ENCODE measurements around the gene RAI2.

RAI2 gene

GRCh38 chrX:17860811-17861488 lies at the start of gene RAI2:
Gene RAI2 (minus strand): TSS chrX:17861298. CDS start chrX:17802010, 59,288 bp downstream.
- DNase-seq (ENCODE audit: low read depth in 2 of 2): no peak

- DNase-seq (ENCODE audit: low read depth in 2 of 2): no peak
Observed at GRCh38 chrX:17888421-17888820, 27.3 kb upstream of the RAI2 start.

GRCh38 chrX:17882680-17883079 lies 21.6 kb upstream of the RAI2 start:
- no peak for DNase-seq (ENCODE audit: low read depth in 2 of 2)

- no peak for DNase-seq (ENCODE audit: low read depth in 2 of 2)
Observed at GRCh38 chrX:17878028-17878670, 17.1 kb upstream of the RAI2 start.

GRCh38 chrX:17876135-17876534 lies 15.0 kb upstream of the RAI2 start:
- no peak for DNase-seq (ENCODE audit: low read depth in 2 of 2)

GRCh38 chrX:17869580-17869979 lies 8.5 kb upstream of the RAI2 start:
- no peak for DNase-seq (ENCODE audit: low read depth in 2 of 2)

- no peak for DNase-seq (ENCODE audit: low read depth in 2 of 2)
Observed at GRCh38 chrX:17861489-17862011, 452 bp upstream of the RAI2 start.

- DNase-seq (ENCODE audit: low read depth in 2 of 2): no peak
Observed at GRCh38 chrX:17860179-17860780, 818 bp downstream of the RAI2 start.

- no peak for DNase-seq (ENCODE audit: low read depth in 2 of 2)
Observed at GRCh38 chrX:17859609-17860178, 1.4 kb downstream of the RAI2 start.

- no peak for DNase-seq (ENCODE audit: low read depth in 2 of 2)
Observed at GRCh38 chrX:17854531-17854930, 6.6 kb downstream of the RAI2 start.

- DNase-seq (ENCODE audit: low read depth in 2 of 2): no peak
Observed at GRCh38 chrX:17854069-17854468, 7.0 kb downstream of the RAI2 start.

- DNase-seq (ENCODE audit: low read depth in 2 of 2): no peak
Observed at GRCh38 chrX:17851874-17852273, 9.2 kb downstream of the RAI2 start.

- no peak for DNase-seq (ENCODE audit: low read depth in 2 of 2)
Observed at GRCh38 chrX:17848545-17849265, 12.4 kb downstream of the RAI2 start.

GRCh38 chrX:17846045-17846444 lies 15.1 kb downstream of the RAI2 start:
- DNase-seq (ENCODE audit: low read depth in 2 of 2): no peak

GRCh38 chrX:17844236-17844635 lies 16.9 kb downstream of the RAI2 start:
- DNase-seq (ENCODE audit: low read depth in 2 of 2): no peak

- DNase-seq (ENCODE audit: low read depth in 2 of 2): no peak
Observed at GRCh38 chrX:17842769-17843525, 18.2 kb downstream of the RAI2 start.

GRCh38 chrX:17839269-17839668 lies 21.8 kb downstream of the RAI2 start:
- no peak for DNase-seq (ENCODE audit: low read depth in 2 of 2)

GRCh38 chrX:17836830-17837229 lies 24.3 kb downstream of the RAI2 start:
- no peak for DNase-seq (ENCODE audit: low read depth in 2 of 2)

GRCh38 chrX:17833954-17834353 lies 27.1 kb downstream of the RAI2 start:
- no peak for DNase-seq (ENCODE audit: low read depth in 2 of 2)

- DNase-seq (ENCODE audit: low read depth in 2 of 2): no peak
Observed at GRCh38 chrX:17831255-17831654, 29.8 kb downstream of the RAI2 start.

GRCh38 chrX:17830211-17830610 lies 30.9 kb downstream of the RAI2 start:
- no peak for DNase-seq (ENCODE audit: low read depth in 2 of 2)

Measured in stimulated activated CD8-positive, alpha-beta memory T cell treated with anti-CD3 and anti-CD28 coated beads, Interleukin-2, amount 100 ng/mL, for 48 hours (primary cell).